Frontal cortex (tissue), 4 donors: ENCODE data around the gene DMKN. TPM values are rescaled to one million over a fixed set of nuclear protein-coding genes. Genes with fewer than 3 reads are reported as not detected.
A peak's percentile ranks its signal among the peaks of the same experiment; 100 is the strongest.

Source experiments
- DNase-seq, 2 donors: peaks; one replicate each; pipeline ENCODE4 v3.0.0; 2012; ENCODE audit warnings: low spot score in 2 of 2
- FAIRE-seq: peaks from 2 replicates; lab custom pipeline; 2012; peaks lifted over from hg19 to GRCh38; lab: Jason Lieb, UNC
- total RNA-seq: library from RNA; depleted of rRNA; stranded (reverse); fragments of >200 nt; gene quantifications from one replicate; pipeline ENCODE4 v1.2.3, GENCODE V29; 2014
- donor health status: control.
- donor health status: control.
- donor health status: control.

The DMKN gene
- total RNA-seq, 1 donor from 2014 or later: under 0.01 TPM

GRCh38 chr19:35529241-35530218 is 16.1 kb upstream of the DMKN start:
- FAIRE-seq (no peak), DNase-seq (no peak)

GRCh38 chr19:35528218-35529038 is 15.0 kb upstream of the DMKN start, which contains the start of gene SBSN:
SBSN (minus strand) TSS chr19:35528311; CDS start chr19:35528281, 30 bp downstream.
- DNase-seq: no peak
- FAIRE-seq: no peak

DNA sequence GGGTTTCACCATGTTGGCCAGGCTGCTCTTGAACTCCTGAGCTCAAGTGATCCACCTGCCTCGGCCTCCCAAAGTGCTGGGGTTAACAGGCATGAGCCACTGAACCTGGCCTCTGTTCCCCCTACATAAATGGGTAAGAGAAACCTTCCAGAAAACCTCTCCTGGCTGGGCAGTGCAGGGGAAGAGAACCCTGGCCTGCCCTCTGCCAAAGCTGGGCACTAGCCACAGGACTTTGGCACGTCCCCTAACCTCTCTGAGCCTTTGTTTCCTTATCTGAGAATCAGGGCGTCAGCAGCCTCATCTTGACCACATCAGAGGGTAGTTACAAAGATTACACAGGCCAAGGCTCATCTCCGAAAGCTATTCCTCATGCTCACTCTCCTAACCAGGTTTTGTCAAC is 12.4 kb upstream of the DMKN start:
- FAIRE-seq (no peak), DNase-seq (no peak)

GRCh38 chr19:35524181-35524837 is 10.9 kb upstream of the DMKN start:
- FAIRE-seq (no peak), DNase-seq (no peak)

- DNase-seq: no peak
- no peak for FAIRE-seq
Observed at GRCh38 chr19:35522745-35523327, 9.4 kb upstream of the DMKN start.

DNA sequence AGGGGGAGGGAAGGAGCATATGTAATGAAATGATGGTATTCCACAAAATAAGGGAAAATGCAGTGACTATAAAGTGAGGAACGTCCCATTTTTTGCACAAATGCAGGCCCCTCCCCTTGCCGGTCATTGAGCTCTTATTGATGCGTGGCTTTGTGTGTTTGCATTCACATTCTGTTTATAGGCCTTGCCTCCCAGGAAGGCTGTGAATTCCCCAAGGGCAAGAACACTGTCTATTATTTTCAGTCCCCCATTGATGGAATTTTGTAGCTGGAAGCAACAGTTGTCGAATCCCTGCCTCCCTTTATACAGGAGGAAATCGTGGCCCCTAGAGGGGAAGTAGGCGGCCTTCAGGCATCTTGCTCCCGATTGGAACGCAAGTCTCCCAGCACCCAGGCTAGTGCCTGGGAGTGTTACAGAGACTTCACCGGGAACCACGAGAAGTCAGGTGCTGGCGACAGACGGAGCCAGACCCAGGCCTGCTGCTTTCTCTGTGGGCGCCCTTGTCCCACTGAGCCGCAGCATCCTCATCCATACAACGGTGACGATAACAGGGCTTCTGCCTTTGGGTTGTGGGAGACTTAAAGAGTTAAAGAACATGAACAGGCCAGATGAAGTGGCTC is 7.8 kb upstream of the DMKN start:
- DNase-seq (no peak), FAIRE-seq (no peak)

- no peak for DNase-seq
- FAIRE-seq: no peak
Observed at GRCh38 chr19:35519291-35519690, 5.8 kb upstream of the DMKN start.

GRCh38 chr19:35518313-35518712 is 4.9 kb upstream of the DMKN start:
- FAIRE-seq (no peak), DNase-seq (no peak)

DNA sequence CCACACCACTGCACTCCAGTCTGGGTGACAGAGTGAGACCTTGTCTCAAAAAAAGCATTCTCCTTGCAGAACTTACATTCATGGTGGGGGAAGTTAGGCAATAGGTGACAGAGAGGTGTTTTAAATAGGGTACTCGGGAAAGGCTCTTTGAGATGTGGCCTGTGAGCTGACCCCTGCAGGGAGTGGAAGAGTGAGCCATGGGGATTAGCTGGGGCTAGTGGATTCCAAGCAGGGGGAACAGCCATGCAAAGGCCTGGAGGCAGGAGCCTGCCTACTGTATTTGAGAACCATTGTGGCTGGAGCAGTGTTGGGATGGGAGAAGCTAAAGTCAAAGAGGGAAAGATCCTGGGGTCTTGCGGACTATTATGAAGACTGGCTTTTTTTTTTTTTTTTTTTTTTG is 3.9 kb upstream of the DMKN start:
- FAIRE-seq: no peak

DNA sequence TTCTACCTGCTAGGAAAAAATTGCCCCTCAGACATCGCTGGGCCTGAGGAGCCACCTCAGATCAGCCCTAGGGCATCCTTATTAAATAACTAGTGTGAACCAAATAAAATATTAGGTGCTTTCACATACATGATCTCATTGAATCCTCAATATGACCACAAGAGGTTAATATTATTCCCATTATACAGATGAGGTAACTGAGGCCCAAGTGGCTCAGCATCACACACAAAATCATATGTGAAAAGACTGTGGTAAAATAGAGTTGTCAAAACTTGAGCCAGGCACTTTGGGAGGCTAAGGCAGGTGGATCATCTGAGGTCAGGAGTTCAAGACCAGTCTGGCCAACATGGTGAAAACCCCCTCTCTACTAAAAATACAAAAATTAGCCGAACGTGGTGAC is 2.9 kb upstream of the DMKN start:
- no peak for FAIRE-seq

More for the DNA sequence above, 3.9 kb upstream of the DMKN start:
- DNase-seq: no peak

DNA sequence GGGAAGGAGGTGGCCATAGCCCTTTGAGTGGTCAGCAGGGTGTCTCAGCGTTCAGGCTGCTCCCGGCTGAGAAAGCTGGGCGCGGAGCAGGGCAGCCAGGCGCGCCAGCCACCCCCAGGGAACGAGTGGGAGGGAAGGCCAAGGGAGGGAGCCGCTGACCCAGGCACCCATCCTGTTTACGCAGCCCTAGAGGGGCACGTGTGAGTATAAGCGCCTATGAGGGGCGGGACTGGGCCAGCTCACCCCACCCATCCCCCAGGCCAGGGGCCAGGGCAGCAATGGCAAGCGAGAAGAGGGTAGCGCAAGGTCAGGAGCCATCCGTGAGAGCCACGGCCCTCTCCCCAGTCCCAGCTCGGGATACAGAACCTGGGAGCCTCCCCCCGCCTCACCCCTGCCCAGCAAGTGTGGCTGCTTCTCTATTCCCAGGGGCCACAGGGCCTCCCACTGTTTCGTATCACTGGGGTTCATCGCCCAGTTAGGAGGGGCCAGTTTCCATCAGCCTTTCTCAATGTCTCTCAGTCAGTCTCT is 897 bp upstream of the DMKN start:
- no peak for FAIRE-seq

More for the DNA sequence above, 2.9 kb upstream of the DMKN start:
- DNase-seq: no peak

DNA sequence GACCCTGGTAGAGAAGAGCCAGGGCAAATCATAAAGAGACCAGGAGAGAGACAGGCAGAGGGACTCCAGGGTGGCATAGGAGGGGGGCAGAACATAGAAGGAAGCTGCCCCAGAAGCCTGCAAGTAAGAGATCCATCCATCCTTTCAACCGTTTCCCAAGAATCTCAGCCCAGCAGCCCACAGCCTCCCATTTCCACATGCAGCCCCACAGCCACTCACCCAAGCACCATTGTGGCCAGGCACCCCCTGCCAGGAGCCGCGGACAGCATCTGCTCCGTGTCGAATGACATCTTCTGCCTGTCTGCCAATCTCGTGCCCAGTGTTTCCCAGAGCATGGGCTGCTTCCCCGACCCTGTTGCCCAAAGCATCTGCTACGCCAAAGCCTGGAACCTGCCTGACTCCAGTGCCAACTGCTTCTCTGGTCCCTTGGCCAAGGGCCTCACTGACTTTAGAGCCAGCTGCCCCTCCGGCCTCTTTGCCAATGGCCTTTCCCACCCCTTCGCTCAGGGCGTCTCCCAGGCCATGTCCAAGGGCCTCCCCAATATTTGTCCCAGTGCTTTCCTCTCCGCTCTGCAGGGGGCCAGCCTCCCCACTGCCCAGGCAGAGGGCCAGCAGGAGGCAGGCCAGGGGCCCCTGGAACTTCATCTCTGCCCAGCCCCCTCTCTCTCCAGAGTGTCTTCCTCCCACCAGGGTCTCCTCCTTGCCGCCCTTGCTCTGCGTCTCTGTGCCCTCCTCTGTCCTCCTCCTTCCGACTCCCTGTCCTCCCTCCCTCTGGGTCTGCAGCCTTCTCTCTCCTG is 420 bp downstream of the DMKN start:
- DNase-seq (no peak), FAIRE-seq (no peak)

More for the DNA sequence above, 897 bp upstream of the DMKN start:
- DNase-seq: no peak

- FAIRE-seq: no peak
- no peak for DNase-seq
Observed at GRCh38 chr19:35511337-35511736, 2.1 kb downstream of the DMKN start.

GRCh38 chr19:35510626-35510964 is 2.9 kb downstream of the DMKN start:
- DNase-seq (no peak), FAIRE-seq (no peak)

DNA sequence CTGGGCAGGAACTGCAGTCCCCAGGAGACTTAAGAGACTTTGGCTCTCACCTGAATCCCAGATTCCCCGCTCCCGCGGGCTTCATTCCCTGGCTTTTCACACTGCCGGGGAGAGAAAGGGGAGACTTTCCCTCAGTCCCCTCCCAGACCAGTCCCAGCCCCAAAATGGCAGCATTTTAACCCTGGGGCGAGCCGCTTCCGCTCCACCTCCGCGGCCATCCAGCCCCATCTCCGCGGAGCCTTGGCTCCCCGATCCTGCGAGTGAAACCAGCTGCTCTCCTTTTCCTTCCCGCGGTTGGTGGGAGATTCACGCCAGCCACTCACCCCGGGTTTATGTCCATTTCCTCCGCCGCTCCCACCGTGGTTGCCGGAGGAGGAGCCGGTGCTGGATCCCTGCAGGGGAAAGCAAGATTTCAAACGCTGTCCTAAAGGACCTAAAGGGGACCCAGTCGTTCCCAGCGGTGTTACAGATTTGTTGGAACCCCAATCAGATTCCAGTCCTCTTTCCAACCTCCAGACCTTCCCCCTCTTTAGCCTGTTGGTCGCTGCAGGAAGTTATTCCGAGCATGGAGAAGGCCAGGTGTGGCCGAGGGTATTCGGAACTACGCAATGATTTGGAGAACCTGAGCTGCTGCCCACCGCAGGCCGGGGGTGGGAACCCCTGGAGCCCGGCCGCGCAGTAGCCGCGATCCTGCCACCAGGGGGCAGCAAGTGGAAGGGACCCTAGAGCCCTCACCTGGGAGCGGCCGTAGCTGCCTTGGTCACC is 3.4 kb downstream of the DMKN start:
- no peak for FAIRE-seq
- DNase-seq: peak; percentile 50 to 86

DNA sequence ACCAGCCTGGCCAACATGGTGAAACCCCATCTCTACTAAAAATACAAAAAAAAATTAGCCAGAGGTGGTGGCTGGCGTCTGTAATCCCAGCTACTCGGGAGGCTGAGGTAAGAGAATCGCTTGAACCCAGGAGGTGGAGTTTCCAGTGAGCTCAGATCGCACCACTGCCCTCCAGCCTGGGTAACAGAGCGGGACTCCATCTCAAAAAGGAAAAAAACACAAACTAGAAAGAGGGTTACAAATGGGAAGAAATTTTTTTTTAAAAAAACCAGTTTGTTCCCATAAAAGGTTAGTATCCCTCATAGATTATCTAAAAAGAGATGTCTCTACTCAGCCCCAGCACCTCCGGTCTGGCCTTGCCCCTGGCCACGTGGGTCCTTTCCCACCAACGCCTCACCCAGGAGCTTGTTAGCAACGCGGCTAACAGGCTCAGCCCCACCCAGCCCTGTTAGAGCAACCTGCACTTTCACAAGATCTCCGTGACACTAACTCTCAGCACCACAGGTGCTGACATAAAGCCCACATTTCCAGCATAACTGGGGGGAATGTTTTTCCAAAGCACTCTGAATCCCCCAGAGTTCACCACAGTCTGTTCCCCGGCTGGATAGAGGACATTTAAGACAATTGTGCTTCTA is 4.3 kb downstream of the DMKN start:
- FAIRE-seq (no peak), DNase-seq (no peak)

GRCh38 chr19:35508129-35508528 is 5.3 kb downstream of the DMKN start:
- no peak for FAIRE-seq
- no peak for DNase-seq
